ENCODE measurements around the gene MYH7. TPM values are rescaled to one million over a fixed set of nuclear protein-coding genes. Genes with fewer than 3 reads are reported as not detected.

Gene MYH7
- total RNA-seq: not detected in 2 replicates

DNA sequence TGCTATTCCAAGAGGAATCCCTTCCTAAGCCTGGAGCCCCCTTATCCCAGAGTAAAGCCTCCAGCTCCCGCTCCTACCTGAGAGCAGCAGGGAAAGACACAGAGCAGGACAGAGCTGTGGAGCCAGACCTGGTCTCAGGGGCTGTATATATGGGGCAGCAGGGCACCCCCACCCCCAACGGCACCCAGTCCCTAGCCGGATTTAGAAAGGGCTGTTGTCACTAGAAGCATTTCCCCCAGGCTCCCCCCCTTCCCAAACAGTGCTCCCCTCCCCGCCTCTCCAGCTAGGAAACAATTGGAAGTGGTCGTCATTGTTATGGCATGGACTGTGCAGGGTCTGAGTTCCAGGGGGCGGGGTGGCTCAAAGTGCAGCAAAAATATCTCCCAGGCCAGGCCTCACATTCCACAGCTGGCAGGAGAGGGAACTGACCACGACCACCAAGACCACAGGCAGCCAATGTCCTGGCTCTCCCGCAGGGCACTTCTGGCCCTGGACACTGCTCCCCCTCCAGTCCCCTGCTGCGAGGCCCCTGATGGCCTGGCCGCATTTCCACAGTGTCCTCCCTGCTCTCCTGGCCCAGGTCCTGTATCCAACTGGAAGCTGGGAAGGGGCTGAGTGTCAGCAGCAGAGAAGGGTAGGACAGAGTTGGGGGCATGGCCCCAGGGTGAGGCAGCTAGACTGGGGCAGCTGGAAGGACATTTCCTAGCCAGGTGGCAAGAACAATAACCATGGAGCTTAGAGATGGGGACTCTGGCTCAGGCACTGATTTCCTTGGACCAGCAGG, at the start of gene MYH7:
Gene MYH7, minus strand, starts transcription at position 118 of the 784 bp plus-strand sequence. CDS start 1,928 bp downstream, outside the sequence.

DNA sequence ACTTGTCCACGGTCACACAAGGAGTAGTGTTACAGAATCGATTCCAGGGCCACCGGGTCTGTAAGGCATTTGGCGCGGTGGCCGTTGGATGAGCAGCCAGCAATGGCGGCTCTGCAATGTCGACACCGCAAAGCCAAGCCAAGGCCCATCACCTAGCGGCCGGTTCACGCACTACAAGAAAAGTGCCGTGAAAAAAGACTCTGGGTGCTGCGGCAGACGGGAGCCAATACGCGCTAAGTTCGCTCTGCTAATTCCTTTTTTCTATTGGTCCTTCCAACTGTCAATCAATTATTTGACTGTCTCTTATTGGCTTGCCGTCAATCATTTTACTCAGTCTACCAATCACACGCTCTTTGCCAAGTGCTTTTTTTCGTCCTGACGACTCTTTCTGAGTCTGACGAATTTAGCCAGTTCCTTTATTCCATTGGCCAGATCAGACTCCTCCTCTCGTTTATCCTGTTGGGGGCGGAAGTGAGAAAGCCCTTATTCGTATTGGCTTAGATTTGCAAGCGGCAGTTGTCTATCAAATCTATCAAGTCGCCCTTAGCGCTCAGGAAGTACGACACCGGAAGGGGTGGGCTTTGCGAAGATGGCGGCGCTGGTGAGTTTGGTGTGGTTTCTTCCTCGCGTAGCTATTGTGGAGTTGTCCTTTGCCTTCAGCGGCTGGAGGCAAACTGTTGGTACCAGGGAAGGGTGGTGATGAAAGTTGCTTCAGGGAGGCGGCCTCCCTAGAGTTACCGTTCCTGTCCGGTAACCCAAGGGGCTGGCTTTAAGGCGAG, 33.9 kb upstream of the MYH7 start, which contains the start of gene NGDN:
Gene NGDN, plus strand, starts transcription at position 577 of the 779 bp plus-strand sequence. Its CDS starts 13 bp downstream, at position 590.

DNA sequence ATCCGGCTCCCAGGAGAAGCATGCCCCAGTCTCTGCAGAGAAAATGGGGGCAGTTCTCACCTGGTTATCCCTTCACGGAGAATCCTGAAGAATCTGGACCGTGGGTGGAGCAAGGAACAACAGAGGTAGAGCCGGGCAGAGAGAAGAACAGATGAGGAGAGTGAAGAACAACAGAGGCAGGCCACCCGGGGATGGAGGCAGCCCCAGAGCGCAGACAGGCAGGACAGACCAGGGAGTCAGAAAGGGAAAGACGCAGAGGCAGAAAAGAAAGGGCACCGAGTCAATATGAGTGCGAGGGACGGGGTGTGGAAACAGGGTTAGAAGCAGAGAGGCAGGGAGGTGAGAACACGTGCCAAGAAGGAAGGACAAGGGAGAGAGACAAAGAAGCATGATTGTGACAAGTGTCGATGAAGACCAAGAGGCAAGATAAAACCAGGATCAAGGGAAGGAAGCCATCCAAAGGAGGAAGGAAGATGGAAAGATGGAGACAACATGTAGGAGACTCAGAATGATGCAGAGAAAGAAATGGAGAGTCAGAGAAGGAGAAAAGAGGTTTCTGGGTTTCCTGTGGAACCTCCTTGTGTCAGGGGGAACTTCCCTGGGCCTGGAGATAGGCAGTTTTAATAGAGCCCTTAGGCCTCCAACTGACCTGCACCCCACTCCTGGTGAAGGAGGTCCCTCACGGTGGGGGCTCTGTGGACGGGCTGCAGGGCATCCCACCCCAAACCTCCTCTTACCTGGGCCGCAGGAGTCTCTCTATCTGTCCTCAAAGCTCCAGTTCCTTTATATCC, 27.7 kb downstream of the MYH7 start, which contains the start of gene MYH6:
Gene MYH6, minus strand, starts transcription at position 758 of the 791 bp plus-strand sequence. CDS start 1,050 bp downstream, outside the sequence.

DNA sequence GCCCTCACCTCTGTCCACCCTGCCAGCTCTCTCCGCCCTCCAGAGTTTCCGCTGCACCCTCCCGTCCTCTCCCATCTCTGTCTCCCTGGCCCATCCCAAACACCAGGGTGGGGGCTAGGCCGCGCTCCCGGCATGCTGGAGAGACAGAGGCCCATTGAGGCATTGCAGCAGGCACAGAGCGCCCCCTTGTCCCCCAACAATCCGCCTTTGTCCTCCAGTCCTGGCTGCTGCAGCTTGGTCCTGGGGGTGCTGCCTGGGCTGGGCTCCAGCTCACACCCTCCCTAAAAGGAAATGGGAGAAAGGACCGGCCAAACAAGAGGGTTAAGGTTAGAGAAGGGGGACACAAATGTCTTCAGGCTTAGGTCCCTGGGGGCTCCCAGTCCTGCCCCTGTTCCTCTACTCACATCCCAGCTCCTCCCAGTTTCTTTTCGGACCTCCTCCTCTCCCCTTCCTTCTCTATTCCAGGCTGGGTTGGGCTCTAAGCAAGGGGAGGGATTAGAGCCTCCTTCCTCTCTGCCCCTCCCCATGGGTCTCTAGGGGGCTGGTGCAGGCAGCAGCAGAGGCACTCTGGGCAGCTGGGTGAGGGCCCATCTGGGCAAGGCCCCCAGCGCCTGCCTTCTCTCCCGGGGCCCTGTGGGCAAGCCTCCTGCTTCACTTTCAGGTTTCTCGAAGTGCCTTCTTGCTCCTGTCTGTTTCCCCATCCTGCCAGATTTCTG, 58.8 kb downstream of the MYH7 start, which contains the start of gene CMTM5:
Gene CMTM5, plus strand, starts transcription at position 565 of the 716 bp plus-strand sequence. CDS start 206 bp downstream, outside the sequence.

DNA sequence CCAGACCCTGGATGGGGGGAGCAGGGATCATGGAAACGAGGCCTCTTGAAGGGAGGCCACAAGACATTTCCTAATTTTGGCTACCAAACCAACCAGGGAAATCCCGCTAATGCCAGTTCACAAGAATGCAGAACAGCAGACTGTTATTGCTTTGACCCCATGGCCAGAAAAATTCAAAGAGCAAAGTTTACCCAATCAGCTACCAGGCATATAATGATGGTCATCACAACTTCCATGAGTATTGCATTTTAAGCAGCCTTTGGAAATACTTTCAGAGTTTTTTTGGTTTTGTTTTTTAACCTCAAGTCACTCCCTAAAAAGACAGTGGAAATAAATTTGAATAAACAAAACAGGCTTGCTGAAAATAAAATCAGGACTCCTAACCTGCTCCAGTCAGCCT, 63.0 kb downstream of the MYH7 start, which contains the start of gene IL25:
Gene IL25, plus strand, starts transcription at position 301 of the 400 bp plus-strand sequence.

DNA sequence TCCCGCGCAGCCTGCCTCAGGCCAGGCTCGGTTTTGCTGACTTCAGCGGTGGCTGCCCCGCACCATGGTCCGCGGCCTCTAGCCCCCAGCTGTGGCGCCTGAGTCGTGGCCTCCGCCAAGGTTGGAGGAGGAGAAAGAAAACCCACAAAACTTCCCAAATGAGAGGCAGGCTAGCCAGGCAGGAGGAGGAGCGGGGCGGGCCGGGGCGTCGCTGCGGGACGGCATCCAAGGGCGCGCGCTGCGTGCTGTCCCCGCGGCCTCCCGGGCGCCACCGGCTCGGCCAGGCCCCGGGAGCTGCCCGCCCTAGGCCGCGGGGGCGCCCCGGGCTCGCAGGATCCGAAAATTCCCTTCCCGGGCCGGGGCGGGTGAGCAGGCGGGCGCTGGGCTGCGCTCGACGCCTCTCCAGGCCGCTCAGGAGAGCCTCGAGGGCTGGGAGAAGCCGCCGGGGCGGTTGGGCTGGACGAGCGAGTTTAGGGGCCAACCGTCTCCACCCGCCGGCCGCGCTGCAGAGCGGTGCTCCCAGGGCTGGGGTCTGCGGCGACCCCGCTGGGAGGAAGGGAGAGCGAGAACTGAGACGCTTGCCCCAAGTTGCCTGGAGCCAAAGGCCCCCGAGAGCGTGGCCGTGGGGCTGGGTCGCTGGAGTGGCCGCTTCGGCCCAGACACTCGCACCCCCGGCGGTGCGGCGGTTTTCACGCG, 70.3 kb downstream of the MYH7 start, which contains the start of gene EFS:
Gene EFS, minus strand, starts transcription at position 137 of the 696 bp plus-strand sequence. CDS start 147 bp downstream, outside the sequence.

Other genes starting within 250 kb of the MYH7 start
- gene RNF212B, start 197.7 kb downstream of the MYH7 start, total RNA-seq: not detected in 2 replicates
- 3.0 and 6.5 TPM in 2 replicates for gene HOMEZ, start 149.5 kb downstream of the MYH7 start, total RNA-seq
- 2.9 and 4.2 TPM in 2 replicates for gene PPP1R3E, start 132.8 kb downstream of the MYH7 start, total RNA-seq
- gene BCL2L2, start 128.8 kb downstream of the MYH7 start, total RNA-seq: 19.7 and 27.3 TPM in 2 replicates
- gene PABPN1, start 114.2 kb downstream of the MYH7 start, total RNA-seq: 105 and 119 TPM in 2 replicates
- gene SLC22A17, start 82.8 kb downstream of the MYH7 start, total RNA-seq: 8.1 and 36.4 TPM in 2 replicates
- 5.5 and 7.6 TPM in 2 replicates for gene EFS, start 70.5 kb downstream of the MYH7 start, total RNA-seq
- not detected in 2 replicates for gene IL25, start 62.9 kb downstream of the MYH7 start, total RNA-seq
- gene CMTM5, start 58.6 kb downstream of the MYH7 start, total RNA-seq: 0.22 and 0.50 TPM in 2 replicates
- not detected in 2 replicates for gene MYH6, start 27.4 kb downstream of the MYH7 start, total RNA-seq
- 55.2 and 67.5 TPM in 2 replicates for gene NGDN, start 34.0 kb upstream of the MYH7 start, total RNA-seq
- 0.11 and 0.62 TPM in 2 replicates for gene ZFHX2, start 116.1 kb upstream of the MYH7 start, total RNA-seq
- 14.5 and 20.6 TPM in 2 replicates for gene THTPA, start 120.6 kb upstream of the MYH7 start, total RNA-seq
- gene AP1G2, start 132.1 kb upstream of the MYH7 start, total RNA-seq: 11.6 and 12.1 TPM in 2 replicates
- gene JPH4, start 143.1 kb upstream of the MYH7 start, total RNA-seq: under 0.01 TPM in 1 of 2 replicates, not detected in the other
- 0.22 and 0.25 TPM in 2 replicates for gene DHRS2, start 200.7 kb upstream of the MYH7 start, total RNA-seq